ENCODE measurements around the gene AMIGO1.

The AMIGO1 gene

DNA sequence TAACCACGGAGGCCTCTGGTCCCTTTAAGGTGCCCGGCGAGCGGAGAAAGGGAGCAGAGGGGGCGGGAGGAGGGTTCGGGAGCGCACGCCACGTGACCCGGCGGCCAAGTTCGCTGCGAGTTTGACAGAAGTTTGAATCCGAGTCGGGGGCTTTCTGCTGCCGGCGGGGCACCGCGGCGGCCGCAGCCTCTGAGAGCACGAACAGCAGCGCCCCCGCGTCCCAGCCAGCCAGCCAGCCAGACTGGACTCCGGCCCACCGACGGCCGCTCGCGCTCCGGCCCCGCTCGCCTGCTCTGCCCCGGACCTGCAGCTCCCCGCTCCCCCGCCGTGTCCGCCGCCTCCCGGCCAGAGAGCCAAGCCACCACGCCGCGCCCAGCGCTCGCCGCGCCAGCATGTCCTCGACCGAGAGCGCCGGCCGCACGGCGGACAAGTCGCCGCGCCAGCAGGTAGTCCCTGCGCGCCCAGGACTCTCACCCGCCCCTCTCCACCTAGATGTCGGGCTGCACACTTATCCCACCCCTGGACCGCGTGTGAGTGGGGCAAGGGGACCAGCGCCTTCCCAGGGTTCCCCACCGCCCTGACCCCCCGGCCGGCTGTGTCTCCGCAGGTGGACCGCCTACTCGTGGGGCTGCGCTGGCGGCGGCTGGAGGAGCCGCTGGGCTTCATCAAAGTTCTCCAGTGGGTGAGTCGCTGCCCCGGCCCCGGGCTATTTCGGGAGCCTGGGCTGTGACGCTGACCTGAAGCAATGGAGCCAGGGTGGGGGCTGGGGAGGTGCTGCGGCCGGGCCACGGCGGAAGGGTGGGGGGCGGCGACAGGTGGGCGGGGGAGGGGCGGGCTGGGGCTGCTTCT lies 42.9 kb downstream of the AMIGO1 start, which contains the start of gene SYPL2:
Gene SYPL2, plus strand, starts transcription at position 95 of the 849 bp plus-strand sequence. Its CDS starts 298 bp downstream, at position 393.
- H3K36me3 ChIP-seq (replicated peaks) = no peaks in the 10 kb centered on the region
- peak within 1 kb of the TSS; percentile 49 for H3K4me3 ChIP-seq (ENCODE audit: low read depth, low read length)
- in situ Hi-C loops (cut with HindIII; ENCODE audit: low pct_ligation_motif_present, low sequenced_read_pairs) = no loop called here
- peaks cover 64% of the 10 kb centered on the region for H3K27me3 ChIP-seq (replicated peaks)
- no peak within 1 kb of the TSS for H3K27ac ChIP-seq
- DNase-seq = no peak
- TF ChIP-seq, protein P1, sequence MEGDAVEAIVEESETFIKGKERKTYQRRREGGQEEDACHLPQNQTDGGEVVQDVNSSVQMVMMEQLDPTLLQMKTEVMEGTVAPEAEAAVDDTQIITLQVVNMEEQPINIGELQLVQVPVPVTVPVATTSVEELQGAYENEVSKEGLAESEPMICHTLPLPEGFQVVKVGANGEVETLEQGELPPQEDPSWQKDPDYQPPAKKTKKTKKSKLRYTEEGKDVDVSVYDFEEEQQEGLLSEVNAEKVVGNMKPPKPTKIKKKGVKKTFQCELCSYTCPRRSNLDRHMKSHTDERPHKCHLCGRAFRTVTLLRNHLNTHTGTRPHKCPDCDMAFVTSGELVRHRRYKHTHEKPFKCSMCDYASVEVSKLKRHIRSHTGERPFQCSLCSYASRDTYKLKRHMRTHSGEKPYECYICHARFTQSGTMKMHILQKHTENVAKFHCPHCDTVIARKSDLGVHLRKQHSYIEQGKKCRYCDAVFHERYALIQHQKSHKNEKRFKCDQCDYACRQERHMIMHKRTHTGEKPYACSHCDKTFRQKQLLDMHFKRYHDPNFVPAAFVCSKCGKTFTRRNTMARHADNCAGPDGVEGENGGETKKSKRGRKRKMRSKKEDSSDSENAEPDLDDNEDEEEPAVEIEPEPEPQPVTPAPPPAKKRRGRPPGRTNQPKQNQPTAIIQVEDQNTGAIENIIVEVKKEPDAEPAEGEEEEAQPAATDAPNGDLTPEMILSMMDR (IDR thresholded peaks at IDR 0.05; ENCODE audit: low read depth, low read length, missing control alignments) = no peak

DNA sequence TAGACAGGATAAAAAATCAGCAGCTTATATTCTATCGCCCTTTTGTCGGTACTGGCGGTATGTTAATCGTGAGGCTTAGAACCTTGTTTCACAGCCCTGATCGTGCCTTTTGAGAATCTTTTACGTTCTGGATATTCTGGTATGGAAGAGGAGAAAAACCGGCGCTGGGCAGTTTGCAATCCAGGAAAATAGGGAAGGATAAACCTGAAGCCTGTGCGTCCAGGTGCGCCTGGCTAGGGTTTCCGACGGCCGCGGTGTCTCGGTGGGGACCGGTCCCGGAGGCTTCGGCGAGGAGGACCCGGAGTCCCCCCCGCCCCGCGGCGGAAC lies 43.4 kb downstream of the AMIGO1 start:
- in situ Hi-C loops (cut with HindIII; ENCODE audit: low pct_ligation_motif_present, low sequenced_read_pairs) = no loop called here
- Histone ChIP-seq H3K4me3 (ENCODE audit: low read depth, low read length) (peak overlapping the region; percentile 49), H3K27me3 (replicated peaks) (peaks cover 62% of the 10 kb centered on the region), H3K36me3 (replicated peaks) (no peaks in the 10 kb centered on the region), H3K27ac (no peak overlapping the region)
- no peak for DNase-seq
- TF ChIP-seq, protein P1 (IDR thresholded peaks at IDR 0.05; ENCODE audit: low read depth, low read length, missing control alignments) = no peak

DNA sequence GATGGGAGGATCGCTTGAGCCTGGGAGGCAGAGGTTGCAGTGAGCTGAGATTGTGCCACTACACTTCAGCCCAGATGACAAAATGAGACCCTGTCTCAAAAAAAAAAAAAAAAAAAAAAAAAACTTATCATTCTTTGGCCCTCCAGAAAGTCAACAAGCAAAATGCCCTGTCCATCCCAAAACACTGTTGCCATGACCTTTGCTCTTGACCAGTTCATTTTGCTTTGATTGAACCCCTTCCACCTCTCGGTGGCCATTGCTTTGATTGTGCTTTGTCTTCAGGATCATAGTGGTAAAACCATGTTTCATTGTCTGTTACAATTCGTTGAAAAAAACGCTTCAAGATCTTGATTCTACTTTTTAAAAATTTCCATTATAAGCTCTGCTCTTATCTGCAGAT lies 51.7 kb downstream of the AMIGO1 start:
- no peak overlapping the region for H3K27ac ChIP-seq
- no peaks in the 10 kb centered on the region for H3K27me3 ChIP-seq (replicated peaks)
- in situ Hi-C loops (cut with HindIII; ENCODE audit: low pct_ligation_motif_present, low sequenced_read_pairs) = no loop called here
- no peaks in the 10 kb centered on the region for H3K36me3 ChIP-seq (replicated peaks)
- DNase-seq = no peak
- TF ChIP-seq, protein P1 (IDR thresholded peaks at IDR 0.05; ENCODE audit: low read depth, low read length, missing control alignments) = no peak
- H3K4me3 ChIP-seq (ENCODE audit: low read depth, low read length) = no peak overlapping the region

DNA sequence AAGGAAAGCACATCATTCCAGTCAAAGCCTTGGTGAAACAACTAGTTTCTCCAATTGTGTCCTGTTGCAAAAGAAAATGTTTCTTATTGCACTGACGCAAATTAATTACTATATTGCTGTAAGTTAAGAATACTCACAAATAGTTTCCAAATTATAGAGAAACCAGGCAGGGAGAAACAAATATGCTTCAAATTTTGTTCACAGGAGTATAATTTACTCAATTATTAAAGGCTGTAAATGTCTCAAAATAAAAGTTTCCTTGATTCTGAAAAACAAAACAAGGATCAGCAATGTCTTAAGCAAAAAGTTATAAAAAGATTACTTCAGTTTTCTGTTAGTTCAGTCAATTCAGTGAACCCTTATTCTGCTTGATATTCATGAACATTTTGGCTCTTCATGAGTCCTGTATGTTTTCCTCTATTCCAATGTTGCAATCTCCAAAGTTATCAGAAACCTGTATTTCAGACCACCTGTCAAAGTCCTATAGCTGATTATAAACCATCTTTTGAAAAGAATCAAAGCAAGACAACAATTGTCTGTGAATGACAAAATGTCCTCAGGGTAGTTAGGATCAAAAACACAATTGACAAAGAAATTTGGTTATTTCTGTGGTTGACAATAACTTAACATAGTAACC lies 54.9 kb downstream of the AMIGO1 start:
- TF ChIP-seq, protein P1 (IDR thresholded peaks at IDR 0.05; ENCODE audit: low read depth, low read length, missing control alignments) = no peak
- DNase-seq = no peak
- in situ Hi-C loops (cut with HindIII; ENCODE audit: low pct_ligation_motif_present, low sequenced_read_pairs) = no loop called here
- no peak overlapping the region for H3K27ac ChIP-seq
- H3K4me3 ChIP-seq (ENCODE audit: low read depth, low read length) = no peak overlapping the region
- H3K36me3 ChIP-seq (replicated peaks) = no peaks in the 10 kb centered on the region
- no peaks in the 10 kb centered on the region for H3K27me3 ChIP-seq (replicated peaks)

All from brain microvascular endothelial cell (primary cell).